Activated CD4-positive, CD25-positive, alpha-beta regulatory T cell treated with anti-CD3 and anti-CD28 coated beads, Interleukin-2, amount 50 U/mL, for 16 hours (primary cell): ENCODE measurements around the gene BRD3OS.

Experiments
- DNase-seq: peaks from one replicate; pipeline ENCODE4 v3.0.0-alpha.2; 2020; ENCODE audit warnings: low read depth, low spot score

BRD3OS gene

DNA sequence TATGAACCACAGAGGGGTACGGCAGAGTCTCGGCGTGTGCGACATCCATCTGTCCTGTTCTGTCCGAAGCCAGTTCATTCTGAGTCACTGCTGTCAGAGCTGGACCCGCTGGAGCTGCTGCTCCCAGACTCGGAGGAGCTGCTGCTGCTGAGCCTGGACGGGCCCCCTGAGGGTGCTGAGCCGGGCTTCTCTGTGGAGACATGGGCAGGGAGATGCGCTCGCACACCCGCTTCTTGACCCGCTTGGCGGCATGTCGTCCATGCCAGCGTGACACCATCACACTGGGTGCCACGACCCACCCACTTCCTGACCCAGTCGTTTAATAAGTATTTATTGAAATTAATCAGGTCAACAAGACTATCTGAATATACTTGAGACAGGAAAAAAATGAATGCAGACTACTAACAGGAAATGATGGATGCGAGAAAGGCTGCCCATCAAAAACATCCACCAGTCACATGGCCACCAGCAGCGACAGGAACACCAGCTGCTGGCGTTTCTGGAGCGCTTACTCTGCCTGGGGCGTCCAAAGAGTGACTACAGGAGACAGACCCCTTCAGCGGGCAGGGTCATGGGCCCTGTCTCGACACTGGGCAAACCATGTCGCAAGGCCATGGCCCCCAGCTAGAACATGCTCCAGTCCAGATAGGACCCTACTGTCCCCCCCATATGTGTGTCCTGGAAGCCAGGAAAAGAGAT is 8.4 kb downstream of the BRD3OS start:
- DNase-seq, result no peak

DNA sequence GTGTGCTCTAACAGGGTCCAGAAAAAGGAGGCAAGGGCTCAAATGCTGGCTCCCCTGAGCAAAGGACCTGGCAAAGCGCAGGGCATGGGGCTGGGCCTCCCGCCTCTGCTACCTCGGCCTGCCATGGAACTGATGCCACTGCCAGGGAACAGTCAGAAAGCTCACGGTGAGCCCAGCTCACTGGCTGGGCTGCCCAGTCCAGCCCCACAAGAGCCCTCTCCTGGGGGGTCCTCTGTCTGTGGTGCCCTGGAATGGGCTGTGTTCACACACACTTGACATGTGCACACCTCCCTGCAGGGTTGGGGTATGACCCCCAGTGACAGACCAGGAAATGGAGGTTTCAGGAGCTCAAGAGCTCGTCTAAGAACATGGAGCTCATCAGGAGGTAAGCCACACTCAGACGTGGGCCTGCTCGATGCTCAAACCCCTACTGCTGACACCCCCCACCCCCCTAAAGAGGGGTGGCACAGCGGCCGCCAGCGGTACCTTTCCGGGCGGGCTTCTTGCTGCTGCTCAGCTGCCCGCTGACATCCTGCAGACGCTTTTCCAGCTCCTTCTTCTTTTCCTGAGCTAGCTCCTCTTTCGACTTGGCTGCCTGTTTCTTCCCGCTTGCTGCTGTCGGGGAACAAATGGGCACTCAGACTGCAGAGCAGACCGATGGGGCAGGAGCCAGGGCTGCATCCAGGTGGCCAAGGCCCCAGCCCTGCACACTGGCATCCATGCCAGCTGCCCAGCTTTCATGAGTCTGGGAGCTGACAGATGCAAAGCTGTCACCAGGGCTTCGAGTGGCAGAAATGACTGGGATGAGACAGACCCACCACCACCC is 9.1 kb downstream of the BRD3OS start:
- no peak for DNase-seq

DNA sequence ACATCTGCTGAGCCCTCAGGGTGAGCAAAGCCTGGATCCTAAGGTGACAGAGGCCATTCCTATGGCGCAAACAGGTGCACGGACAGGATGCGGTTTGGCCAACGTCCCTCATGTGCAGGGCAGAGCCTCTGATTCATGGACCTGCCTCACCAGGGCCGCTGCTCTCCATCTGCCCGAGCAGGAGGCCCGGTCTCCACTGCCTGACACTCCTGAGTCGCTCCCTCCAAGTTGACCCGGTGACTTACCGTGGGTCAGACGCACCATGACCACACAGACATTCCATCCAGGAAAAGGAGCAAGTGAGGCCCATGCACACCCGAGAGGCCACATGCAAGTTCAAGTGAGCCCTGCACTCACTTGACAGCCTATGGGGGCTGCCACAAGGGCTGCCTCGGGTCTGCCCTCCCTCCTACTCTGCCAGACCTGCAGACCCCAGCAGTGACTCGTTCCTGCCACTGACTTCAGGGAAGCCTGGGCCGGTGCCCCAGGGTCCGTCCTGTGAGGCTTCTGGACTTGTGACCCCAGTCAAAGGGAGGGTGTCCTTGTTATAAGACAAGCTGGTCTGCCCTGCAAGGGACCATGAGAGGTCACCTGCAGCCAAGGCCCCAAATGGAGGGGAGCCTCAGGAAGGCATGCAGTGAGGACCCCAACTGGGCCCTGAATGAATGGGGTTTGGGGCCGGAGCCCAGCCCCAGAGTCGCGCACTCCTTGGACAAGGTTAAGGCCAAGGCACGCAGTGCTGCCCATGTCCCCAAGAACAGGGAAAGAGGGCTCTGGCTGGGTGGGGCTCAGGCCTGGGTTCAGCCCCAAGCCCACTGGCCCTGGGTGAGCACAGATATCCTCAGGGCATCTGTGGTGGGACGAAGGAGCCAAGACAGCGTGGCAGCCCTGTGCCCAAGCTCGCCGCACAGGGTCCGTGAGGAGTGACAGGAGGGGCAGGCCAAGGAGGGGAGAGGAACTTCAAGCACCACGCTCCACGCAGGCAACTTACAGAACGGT is 10.1 kb downstream of the BRD3OS start:
- no peak for DNase-seq

DNA sequence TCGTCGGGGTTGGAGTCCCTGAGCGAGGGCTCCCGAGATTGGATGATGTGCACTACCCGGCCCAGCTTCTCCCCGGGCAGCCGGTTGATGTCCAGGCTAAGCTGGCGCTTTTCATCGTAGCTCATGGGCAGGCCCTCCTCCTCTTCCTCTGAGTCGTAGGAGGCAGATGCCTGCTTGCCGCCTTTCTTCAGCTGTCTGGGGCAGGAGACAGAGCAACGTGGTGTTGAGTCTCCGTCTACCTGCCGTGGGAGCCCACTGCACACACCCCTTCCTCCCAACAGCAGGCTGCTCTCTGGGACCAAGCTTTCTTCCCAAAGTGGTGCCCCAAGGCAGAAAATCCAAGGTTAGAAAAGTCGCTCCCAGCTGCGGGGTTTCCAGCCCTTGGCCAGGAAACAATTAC is 10.8 kb downstream of the BRD3OS start:
- no peak for DNase-seq

DNA sequence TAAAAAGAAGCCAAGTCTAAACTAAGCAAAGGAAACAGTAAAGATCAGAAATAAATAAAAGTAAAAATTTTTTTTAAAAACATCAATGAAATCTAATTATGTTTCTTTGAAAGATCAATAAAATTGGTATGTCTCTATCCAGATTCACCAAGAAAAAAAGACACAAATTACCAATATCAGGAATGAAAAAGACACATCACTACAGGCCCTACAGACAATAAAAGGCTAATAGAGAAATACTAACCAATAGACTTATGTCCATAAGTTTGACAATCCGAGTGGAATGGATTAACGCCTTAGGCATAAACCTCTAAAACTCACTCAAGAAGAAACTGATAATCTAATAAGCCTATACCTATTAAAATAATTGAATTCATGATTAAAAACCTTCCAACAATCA is 12.4 kb downstream of the BRD3OS start:
- no peak for DNase-seq

DNA sequence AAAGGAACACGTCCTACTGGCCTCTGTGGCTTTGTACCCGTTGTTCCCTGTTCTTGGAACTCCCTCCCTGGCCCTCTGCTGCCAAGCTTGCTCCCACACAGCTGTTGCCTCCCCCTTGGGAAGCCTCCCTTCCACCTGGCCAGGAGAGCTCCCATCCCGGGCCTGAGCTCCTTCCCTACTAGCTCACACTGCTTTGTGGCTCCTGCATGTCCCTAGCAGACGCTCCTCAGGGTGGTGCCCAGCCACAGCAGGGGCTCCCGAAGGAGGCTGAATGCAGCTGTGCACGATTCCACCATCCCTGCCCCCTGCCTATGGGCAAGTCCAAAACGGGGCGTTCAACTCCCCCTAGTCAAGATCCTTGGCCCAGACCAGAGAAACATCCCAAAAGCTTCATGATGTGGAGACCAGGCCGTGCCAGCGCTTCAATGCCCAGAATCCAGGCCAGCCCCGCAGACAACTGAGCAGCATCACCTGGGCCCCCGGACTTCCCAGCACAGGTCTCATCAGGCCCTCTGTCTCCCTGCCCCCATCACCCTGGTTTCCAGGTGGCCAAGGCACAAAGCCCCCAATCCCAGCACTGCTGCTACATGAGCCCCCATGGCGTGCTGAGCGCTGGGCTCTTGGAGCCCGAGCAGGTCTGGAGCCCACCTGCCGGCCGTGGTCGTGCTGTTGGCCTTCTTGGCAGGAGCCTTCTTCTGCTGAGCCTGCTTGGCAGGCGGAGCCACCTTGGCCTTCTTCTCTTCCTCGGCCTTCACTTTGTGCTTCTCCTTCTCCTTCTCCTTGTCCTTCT is 14.3 kb downstream of the BRD3OS start:
- DNase-seq, result no peak

DNA sequence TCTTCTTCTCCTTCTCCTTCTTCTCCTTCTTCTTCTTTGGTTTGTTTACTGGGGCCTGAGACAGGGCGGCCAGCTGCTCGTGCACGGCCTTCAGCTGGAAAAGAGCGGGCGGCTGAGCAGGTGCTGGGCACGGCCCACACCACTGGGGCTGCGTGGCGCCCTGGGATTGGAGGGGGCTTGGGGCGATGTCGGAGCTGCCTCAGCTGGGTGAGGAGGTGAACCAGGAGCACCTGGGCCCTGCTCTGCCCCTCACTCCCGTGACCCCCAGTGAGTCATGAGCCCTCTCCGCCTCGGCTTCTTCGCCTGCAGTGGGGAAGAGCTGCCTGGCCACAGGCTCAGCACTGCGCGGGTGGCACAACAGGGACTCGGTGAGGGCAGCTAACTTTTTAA is 14.9 kb downstream of the BRD3OS start:
- no peak for DNase-seq

DNA sequence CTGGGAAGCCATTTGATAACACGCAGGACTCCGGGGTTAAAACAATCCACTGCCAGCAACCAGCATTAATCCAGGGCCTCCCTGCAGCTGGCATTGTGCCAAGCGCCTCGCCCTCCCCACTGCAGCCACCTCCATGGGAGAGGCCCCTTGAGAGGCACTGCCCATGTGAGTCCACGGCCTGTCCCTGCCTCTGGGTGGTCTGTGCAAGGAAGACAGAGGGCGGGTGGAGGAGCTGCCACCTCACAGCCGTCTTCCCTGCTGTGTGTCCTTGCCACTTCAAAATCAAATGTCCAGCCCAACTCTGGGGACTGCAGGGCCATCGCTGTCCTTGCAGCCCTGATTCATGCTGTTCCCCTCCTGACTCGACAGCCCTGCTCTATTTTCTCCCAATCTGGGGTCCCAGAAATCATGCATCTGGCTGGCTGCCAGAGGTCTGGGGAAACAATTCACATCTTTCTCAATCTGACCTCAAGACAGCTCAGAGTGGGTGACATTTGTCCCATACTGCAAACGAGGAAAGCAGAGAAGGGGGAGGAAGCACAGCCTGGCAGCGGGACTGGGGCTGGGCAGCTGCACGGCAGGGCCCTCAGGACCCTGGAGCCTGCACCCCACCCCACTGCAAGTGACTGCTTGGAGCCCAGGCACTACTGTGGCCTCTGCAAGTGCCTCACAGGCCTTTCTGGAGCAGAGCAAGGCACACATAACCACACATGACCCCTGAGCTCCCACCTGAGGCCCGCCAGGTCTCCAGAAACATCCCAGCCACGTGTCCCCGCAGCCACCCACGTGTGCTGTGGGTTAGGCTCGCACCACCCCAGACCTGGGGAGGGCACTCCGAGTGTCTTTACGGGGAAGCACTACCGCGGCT is 15.7 kb downstream of the BRD3OS start:
- DNase-seq, result no peak

DNA sequence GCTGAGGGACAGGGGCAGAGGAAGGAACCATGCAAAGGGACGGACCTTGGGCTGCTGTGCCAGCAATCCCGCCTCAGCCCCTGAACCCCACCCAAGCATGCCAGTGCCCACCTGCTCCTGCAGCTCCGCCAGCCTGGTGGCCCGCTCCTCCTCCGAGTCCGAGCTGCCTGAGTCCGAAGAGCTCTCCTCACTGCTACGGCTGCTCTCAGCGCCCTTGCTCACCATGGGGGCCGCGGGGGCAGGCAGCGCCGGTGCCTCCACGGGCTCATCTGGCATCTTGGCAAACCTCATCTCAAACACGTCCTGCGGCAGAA is 16.3 kb downstream of the BRD3OS start:
- DNase-seq, result no peak

DNA sequence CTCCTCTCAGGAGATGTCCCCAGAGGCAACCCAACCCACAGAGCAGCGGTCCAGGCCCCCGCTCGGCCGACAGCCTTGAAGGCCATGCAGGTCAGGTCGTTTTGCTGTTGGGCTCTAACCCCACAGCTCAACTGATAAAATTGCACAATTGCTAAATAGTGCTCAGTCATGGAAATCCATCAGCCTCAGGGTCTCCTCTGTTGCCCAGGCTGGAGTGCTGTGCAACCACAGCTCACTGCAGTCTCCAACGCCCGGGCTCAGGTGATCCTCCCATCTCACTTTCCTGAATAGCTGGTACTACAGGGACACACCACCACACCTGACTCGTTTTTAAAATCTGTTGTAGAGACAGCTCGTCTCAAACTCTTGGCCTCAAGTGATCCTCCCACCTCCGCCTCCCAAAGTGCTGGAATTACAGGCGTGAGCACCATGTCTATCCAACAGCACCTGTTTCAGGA is 18.3 kb downstream of the BRD3OS start:
- no peak for DNase-seq

DNA sequence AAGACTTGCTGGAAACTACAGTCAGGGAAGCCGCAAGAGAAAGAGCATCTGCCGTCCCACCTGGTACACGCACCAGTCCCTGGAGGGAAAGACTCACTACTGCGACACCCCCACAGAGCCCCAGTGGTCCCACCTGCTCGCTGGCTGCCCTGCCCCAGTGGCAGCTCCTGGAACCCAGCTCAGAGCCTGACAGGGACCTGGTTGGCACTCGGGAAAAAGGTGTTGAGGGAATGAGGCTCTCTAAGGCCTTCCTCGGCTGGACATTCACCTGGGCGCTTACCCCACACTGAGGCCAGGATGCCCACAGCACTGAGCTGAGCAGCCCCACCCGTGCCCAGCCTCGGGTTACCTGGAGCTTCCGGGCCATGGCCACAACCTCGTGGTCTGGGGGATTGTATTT is 19.7 kb downstream of the BRD3OS start:
- DNase-seq, result no peak

DNA sequence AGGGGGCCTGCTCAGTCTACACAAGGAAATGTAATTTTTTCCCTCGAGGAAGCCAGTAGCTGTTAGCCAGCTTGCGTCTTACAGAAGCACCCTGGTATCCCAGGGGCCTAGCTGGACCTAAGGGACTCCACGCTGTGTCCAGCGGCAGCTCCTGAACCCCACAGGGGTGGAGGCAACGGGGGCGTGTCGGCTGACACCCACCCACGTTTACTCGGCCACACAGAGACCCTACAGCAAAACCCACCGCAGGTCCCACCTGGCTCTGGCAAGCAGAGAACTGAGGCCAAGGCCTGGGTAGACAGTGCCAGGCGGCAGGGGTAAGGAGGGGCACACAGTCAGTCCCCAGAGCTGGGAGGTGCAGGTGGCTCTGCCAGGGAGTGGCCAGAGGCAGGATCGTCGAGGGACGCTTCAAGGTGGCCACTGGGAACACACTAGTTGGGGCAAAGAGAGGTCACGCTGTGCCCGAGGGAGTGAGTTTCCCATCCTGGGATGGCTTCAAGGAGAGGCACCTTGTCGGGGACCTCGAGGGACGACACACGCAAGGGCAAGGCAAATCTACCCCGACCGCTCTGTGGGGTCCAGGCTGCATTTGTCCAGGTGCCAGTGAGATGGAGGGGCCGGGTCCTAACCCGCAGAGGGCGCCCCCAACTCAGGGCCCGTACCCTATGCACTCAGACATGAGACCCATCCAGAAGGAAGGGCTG is 20.7 kb downstream of the BRD3OS start:
- no peak for DNase-seq

DNA sequence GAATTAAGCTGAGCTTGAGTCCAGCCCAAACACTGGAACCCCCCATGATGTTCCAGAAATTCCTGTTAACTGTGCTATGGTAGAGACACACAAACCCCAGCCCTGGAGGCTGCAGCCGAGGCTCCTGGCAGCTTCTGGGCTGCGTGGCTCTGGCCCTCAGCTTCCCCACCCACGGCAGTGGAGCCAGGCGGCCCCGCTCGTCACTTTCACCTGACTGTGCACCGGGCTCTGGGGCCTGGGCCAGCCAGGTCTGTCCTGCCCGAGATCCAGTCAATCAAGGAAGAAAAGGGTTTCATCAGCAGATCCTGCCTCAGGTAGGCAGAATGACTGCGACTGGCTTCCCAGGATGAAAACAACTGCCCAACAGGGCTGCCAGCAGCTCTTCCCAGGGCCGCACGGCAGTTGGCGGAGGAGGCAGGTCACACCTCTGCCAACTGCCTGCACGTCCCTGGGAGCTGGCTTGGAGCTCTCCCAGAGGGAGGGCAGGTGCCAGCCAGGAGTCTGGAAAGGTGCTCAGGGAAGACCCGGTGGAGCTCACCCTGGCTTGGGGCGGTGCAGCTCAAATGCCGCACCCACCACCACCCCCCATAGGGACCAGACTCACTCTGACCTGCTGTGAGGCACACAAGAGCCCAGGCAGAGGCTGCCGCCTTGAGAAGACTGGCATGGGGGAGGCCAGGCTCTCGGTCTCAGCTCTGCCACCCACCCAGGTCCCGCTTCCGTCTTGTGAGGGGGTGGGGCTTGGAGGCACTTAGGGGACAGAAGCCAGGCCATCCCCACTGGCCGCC is 21.8 kb downstream of the BRD3OS start:
- no peak for DNase-seq

DNA sequence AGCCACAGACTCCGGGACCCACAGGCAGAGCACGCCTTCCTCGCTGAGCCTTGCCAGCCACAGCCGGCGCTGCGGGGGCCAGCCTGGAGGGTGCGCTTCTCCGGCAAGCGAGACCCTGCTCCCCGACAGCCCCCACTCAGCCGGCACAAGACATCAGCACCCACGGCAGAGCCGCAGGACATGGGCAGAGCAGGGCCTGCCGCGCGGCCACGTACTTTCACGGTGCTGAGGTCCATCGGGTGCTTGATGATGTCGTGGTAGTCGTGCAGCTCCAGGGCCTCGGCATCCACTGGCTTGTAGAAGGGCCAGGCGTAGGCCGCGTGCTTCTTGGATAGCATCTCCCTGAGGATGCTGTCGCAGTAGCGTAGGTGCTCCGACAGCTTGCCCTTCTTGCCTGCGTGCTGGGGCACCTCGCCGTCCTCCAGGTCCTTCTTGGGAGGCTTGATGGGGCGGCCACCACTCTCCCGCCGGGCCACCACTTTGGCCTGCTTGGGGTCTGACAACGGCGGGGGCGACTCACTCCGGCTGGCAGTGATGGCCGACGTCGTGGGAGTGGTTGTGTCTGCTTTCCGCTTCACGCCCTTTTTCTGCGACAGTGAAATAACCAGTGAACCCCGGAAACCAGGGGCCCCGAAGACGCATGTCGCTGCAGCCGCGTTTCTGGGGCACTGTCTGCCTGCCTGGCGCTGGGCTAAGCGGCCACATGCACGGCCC is 22.7 kb downstream of the BRD3OS start:
- no peak for DNase-seq

DNA sequence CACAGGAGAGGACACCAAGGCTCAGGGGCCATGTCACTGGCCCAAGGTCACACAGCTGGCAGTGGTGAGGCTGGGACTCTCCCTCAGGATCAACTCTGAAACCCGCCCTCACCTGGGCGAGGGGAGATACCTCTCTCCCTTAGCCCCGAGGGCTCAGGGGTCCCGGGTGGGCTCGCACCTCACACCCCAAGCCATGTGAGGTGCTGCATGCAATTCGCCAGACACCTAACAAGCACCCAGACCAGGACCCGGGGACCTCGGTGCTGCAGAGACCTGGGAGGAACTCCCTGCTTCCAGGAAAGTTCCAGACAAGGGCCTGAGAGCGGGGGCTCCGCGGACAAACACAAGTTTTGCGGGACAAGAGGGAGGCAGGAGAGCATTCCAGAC is 23.3 kb downstream of the BRD3OS start:
- DNase-seq, result no peak

DNA sequence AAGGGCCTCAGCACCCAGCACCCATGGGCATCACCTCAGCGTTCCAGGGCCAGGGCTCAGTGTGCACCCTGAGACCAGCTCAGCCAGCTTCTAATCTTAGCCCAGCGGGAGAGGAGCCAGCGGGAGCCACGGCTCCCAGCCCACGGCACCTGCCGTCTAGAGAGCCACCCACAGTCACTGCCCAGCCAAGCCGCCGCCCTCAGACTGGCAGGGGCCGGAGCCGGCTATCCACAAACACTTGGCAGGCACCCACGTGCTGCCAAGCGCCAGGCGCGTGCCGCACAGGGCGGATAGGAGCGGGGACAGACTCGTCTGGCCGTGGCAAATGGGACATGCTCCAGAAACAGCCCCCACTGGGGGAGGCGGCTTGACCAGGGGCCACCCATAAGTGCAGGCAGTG is 24.0 kb downstream of the BRD3OS start:
- DNase-seq, result no peak

DNA sequence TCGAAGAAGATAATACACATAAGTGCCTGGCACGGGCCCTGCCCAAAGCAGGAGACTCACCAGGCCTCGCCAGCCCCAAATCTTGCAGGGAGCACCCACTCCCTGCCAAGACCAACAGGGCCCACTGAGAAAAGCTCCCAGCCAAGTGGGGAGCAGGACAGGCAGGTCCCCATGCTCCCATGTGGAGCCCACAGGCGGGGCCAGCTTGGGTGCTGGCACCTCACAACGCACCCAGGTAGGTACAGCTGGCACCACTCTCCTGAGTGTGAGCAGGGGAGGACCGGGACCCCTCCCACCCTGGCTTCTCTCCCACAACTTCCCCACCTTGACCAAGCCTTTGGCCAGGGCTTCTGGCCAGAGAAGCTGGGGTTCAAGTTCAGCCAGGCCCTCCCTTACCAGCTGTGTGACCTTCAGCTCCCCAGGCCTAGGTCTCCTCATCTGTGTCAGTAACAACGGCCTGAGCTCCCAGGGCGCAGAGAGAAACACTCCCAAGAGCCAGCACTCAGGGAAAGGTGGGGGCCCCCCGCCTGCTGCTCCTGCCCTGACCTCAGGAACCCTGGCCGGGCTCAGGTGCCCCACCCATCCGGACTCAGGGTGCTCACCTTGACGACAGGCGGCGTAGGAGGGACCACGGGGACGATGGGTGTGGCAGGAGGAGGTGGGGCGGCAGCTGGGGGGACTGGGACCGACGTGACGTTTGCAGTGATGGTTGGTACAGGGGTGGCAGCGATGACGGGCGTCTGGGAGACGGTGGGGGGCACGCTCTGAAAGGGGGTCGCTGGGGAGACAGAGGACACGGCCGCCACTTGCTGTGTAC is 24.7 kb downstream of the BRD3OS start:
- no peak for DNase-seq
